Keratinocyte (primary cell): ENCODE results near the gene RERE.

Experiments
- EZH2 ChIP-seq: IDR thresholded peaks from one replicate; pipeline ENCODE4 v1.6.1; 2012; ENCODE audit warnings: inconsistent platforms, mild to moderate bottlenecking, low read length, moderate library complexity
- TF ChIP-seq, protein P1 (sequence below), 3 experiments: IDR thresholded peaks in 1 of 3; conservative IDR thresholded peaks in 1 of 3; optimal IDR thresholded peaks in 1 of 3; 2 replicates in 2 of 3; 3 replicates in 1 of 3; pipeline versions ENCODE3 to v1.5.1; 2011; ENCODE audit warnings: low read length in 3 of 3, mild to moderate bottlenecking in 3 of 3, moderate library complexity in 2 of 3, control low read depth in 1 of 3, inconsistent platforms in 1 of 3; ENCODE audit not compliant: insufficient read depth in 2 of 3; ENCODE audit errors: extremely low read depth in 1 of 3

DNA sequence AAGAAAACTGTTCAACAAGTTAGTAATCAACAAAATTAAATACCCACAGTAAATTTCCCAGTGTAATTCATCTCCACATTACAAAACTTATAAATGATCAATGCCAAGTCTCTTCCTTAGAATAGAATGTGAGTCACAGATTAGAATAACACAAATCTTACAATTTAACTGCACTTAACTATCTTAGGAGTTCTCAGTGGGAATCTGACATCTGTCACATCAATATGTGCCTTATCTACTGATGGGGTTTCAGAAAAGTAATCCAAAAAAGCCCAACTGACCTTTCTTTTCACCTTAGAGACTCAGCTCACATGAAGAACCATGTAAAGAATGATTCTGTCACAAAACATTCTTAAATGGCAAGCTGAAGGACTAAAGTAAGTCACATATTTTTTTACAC is 141.4 kb downstream of the RERE start:
- TF ChIP-seq, protein P1, sequence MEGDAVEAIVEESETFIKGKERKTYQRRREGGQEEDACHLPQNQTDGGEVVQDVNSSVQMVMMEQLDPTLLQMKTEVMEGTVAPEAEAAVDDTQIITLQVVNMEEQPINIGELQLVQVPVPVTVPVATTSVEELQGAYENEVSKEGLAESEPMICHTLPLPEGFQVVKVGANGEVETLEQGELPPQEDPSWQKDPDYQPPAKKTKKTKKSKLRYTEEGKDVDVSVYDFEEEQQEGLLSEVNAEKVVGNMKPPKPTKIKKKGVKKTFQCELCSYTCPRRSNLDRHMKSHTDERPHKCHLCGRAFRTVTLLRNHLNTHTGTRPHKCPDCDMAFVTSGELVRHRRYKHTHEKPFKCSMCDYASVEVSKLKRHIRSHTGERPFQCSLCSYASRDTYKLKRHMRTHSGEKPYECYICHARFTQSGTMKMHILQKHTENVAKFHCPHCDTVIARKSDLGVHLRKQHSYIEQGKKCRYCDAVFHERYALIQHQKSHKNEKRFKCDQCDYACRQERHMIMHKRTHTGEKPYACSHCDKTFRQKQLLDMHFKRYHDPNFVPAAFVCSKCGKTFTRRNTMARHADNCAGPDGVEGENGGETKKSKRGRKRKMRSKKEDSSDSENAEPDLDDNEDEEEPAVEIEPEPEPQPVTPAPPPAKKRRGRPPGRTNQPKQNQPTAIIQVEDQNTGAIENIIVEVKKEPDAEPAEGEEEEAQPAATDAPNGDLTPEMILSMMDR (optimal IDR thresholded peaks at IDR 0.05 in 1 of 3, IDR thresholded peaks at IDR 0.05 in 1 of 3, conservative IDR thresholded peaks at IDR 0.05 in 1 of 3; ENCODE audit: extremely low read depth in 1 of 3, insufficient read depth in 2 of 3, low read length in 3 of 3), result no peak
- TF ChIP-seq EZH2, result no peak
